Glomerular endothelial cell (primary cell): ENCODE data around the gene ARNT2. TPM values are rescaled to one million over a fixed set of nuclear protein-coding genes. Genes with fewer than 3 reads are reported as not detected.
"Not testable (repeated sequence)": the region's sequence is repeated elsewhere in the genome, so short reads cannot be mapped to it uniquely, and the experiment has no call there.

Source experiments
- DNase-seq: peaks from one replicate; pipeline ENCODE4 v3.0.0-alpha.2; 2011; ENCODE audit warnings: low read depth, low spot score; ENCODE audit errors: extremely low read depth
- total RNA-seq: library from RNA; depleted of rRNA; stranded (reverse); fragments of >200 nt; gene quantifications from 2 replicates; pipeline ENCODE4 v1.2.3, GENCODE V29; 2015

The ARNT2 gene
- total RNA-seq: 1.3 and 2.5 TPM in 2 replicates

- no peak for DNase-seq
Observed at GRCh38 chr15:80404057-80404760, at the start of gene ARNT2. Gene ARNT2 (plus strand): TSS chr15:80404382. CDS start chr15:80404516, 134 bp downstream.

DNA sequence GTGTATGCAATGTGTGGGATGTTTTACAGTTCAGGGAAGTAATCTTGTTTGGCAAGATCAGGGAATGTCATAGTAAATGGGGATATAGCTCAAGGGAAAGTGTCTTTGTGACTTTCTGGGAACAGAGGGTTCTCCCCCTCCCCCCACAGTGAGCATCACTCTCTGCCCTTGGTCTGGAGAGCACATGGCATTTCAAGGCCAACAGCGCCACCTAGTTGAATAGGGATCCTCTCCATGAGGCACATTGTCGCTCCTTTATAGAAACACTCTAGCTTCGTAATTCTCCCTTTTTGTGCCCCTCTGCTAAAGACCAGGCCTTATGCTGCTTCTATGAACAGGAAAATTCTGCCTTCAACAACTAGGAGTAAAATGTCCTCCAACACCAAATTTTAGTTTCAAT lies 37.1 kb upstream of the ARNT2 start:
- DNase-seq: no peak

- DNase-seq: no peak
Observed at GRCh38 chr15:80367661-80368060, 36.5 kb upstream of the ARNT2 start.

- DNase-seq: no peak
Observed at GRCh38 chr15:80371924-80372323, 32.3 kb upstream of the ARNT2 start.

DNA sequence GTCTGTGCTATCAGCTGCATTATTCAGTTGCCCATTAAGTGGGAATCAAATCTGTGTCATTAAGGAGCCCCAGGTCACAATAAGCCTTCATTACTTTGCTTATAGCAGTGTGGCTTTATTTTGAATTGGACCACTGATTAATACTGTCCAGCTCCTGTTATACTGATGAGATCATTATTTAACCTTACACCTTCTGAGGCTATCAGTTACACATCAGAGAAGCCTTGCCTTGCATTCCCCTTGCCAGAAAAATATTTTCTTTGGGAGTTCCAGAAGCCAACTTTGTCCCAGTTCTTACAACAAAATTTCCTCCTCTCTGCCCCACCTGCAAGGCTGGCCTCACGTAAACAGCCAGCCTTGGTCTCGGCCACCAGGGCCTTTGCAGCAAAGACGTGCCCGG lies 29.7 kb upstream of the ARNT2 start:
- DNase-seq: no peak

DNA sequence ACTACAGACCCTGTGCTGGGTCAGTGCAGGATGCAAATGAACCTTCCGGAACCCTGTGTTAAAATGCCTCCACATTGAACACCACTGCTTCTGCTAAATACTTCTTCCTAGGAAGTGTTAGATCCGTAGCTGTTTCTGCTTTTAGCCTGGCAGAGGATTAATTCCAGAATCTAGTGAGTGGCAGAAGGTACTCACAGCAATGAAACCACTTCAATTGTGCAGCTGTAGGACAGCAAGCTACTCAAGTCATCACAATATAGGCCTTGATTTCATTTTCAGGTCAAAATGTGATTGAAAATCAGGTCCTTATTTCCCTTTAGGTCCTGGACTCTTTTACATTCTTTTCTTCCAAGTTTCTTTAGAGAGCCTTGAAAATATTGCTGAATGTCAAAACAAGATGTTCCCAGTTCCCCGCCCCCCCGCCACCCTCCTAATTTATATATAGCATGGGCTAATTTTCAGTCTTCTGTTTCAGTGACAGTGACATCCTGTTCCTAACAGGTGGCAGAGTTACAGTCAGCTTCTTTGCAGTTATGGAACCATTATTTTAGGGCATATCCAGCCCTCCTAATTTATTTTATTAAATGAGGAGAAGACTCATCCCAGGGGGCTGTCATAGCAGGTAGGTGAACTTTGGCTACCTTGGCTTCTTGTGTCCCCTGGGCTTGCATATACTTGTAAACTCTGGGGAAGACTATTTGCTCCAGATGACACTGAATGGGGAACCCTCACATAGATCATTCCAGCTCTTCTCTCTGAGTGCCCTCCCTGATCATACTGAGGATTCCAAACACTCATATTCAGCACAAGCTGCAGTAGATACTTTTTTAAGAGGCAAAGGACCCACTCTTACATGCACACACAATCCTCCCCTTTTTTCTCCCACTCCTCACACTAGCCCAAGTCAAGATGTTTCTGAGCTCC lies 28.0 kb upstream of the ARNT2 start:
- DNase-seq: no peak

- DNase-seq: no peak
Observed at GRCh38 chr15:80379693-80380092, 24.5 kb upstream of the ARNT2 start.

DNA sequence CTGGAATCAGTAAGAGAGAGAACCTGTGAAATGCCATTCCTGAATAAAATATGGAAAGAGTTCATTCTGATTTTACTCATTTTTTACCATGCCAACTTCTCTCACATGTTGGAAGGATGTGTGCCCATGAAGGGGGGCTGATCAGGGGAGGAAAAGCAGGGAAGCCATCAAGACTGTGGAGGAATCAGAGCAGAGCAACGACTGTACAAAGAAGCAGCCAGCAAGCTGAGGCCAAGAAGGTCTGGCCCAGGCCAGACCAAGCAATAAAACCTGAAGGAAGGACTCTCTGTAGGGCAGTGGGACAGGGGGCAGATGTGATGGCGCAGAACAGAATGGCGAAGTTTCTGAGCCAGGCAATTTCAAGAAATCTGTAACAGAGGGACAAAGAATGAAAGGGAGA lies 24.0 kb upstream of the ARNT2 start:
- no peak for DNase-seq

DNA sequence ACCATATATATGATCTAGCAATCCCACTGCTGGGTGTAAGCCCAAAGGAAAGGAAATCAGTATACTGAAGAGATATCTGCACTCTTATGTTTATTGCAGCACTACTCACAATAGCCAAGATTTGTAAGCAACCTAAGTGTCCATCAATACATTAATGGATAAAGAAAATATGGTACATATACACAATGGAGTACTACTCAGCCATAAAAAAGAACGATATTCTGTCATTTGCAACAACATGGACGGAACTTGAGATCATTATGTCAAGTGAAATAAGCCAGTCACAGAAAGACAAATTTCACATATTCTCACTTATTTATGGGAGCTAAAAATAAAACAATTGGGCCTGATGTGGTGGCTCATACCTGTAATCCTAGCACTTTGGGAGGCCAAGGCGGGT lies 21.9 kb upstream of the ARNT2 start:
- no peak for DNase-seq

DNA sequence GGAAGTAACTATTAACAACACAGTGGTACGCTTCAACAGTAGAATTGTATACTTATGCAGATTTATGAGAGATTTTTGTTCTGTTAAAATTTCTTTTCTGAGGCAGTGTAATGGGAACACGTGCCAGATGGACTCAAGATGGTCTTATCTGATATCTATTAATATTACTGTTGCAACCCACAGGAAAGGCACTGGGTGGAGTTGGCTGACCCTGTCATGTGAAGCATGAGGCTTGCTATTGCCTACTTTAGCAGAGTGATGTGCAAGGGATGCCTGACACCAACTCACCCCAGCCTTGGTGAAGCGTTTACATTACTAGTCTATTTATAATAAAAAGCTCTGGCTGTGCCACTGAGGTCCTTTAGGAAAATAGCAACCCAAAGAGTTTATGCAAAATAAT lies 19.8 kb upstream of the ARNT2 start:
- DNase-seq: no peak

GRCh38 chr15:80386151-80386550 lies 18.0 kb upstream of the ARNT2 start:
- DNase-seq: no peak

GRCh38 chr15:80388326-80388725 lies 15.9 kb upstream of the ARNT2 start:
- DNase-seq: no peak

- no peak for DNase-seq
Observed at GRCh38 chr15:80389370-80389769, 14.8 kb upstream of the ARNT2 start.

- not testable (repeated sequence) for DNase-seq
Observed at GRCh38 chr15:80390942-80391341, 13.2 kb upstream of the ARNT2 start.

GRCh38 chr15:80395616-80396015 lies 8.6 kb upstream of the ARNT2 start:
- no peak for DNase-seq

- no peak for DNase-seq
Observed at GRCh38 chr15:80396096-80396495, 8.1 kb upstream of the ARNT2 start.

GRCh38 chr15:80399508-80399907 lies 4.7 kb upstream of the ARNT2 start:
- no peak for DNase-seq

- DNase-seq: no peak
Observed at GRCh38 chr15:80401456-80401855, 2.7 kb upstream of the ARNT2 start.

DNA sequence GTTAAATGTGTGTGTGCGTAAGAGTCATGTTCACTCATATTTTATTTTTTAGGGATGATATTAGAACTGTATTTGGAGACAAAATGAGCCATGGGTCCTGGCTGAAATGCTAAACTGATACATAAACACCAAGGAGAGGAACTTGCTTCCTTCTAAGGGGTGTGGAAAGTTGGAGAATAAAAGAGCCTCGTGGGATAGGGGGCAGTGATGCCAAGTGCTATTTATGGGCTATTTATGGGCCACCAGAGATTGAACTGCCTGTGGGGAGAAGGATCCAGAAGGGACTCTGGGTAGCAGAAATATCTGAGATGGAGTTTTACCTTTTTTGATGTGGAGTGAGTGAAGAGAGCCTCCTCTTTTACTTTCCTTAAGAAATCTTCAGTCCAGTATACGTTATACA lies 1.8 kb upstream of the ARNT2 start:
- no peak for DNase-seq

- DNase-seq: no peak
Observed at GRCh38 chr15:80403712-80404056, 498 bp upstream of the ARNT2 start.

- DNase-seq: no peak
Observed at GRCh38 chr15:80404761-80405553, 775 bp downstream of the ARNT2 start.

DNA sequence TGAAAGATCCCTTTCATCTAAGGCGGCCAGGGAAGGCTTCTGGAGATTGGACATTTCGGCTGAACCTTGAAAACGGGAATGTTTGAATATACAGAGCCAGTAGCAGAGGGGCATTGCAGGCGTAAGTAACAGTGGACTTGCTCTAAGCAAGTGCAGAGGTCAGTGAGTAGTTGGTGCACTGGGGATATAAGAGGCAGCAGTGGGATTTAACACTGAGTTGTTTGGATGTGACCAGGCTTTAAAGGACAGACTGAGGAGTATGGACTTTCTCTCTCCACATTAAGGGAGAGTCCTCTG lies 1.3 kb downstream of the ARNT2 start:
- DNase-seq: no peak
